Testis (tissue), 3 donors: Measurements from ENCODE around the gene ALOX5. TPM values are rescaled to one million over a fixed set of nuclear protein-coding genes. Genes with fewer than 3 reads are reported as not detected.

Experiments used
- DNase-seq: peaks from one replicate; pipeline ENCODE4 v3.0.0-alpha.2; 2019
- H3K27ac ChIP-seq, 2 donors: fragments of 200-600 bp; sonication (generic); one replicate each; pipeline ENCODE4 v1.5.1; 2019
- H3K27me3 ChIP-seq: fragments of 200-600 bp; sonication (generic); one replicate; pipeline ENCODE4 v1.5.1; 2019
- H3K36me3 ChIP-seq: fragments of 200-600 bp; sonication (generic); one replicate; pipeline ENCODE4 v1.5.1; 2017; ENCODE audit warnings: low read depth; ENCODE audit errors: missing control alignments
- H3K4me1 ChIP-seq: fragments of 200-600 bp; sonication (generic); one replicate; pipeline ENCODE4 v1.5.1; 2019
- H3K4me3 ChIP-seq, 2 donors: fragments of 200-600 bp; sonication (generic); one replicate each; pipeline ENCODE4 v1.5.1; 2017 to 2019
- H3K9me3 ChIP-seq: fragments of 200-600 bp; sonication (generic); one replicate; pipeline ENCODE4 v1.5.1; 2017
- POLR2A ChIP-seq: fragments of 450-650 bp; IDR thresholded peaks from one replicate; pipeline ENCODE4 v1.6.1; 2017; ENCODE audit warnings: antibody characterized with exemption, mild to moderate bottlenecking, moderate library complexity
- WGBS, 2 donors: methylation state at CpG; one replicate each; pipeline ENCODE4 v1.1.5; 2018; 5-methylcytosine and 5-hydroxymethylcytosine counted together
- intact Hi-C: fragments of 100-400 bp; cut with DNase I; formaldehyde crosslinking; loops from one replicate; pipeline ENCODE4 v1.15.1; 2023; ENCODE audit warnings: low total_unique reads
- polyA plus RNA-seq: library from polyadenylated mRNA; stranded (reverse); fragments of 350-450 nt; fragmentation: Illumina TruSeq; extraction: RNeasy Lipid Tissue Mini Kit (QIAGEN cat#74804); gene quantifications from one replicate; pipeline ENCODE4 v1.2.3, GENCODE V29; 2014; ENCODE audit warnings: low read depth, low replicate concordance; ENCODE audit not compliant: insufficient read depth
- total RNA-seq, 2 donors: library from RNA; depleted of rRNA; stranded (reverse); fragments of >200 nt; gene quantifications; one replicate each; pipeline ENCODE4 v1.2.3, GENCODE V29; 2016
- TF ChIP-seq, protein P1 (sequence below), 3 experiments: fragments of 450-650 bp in 2 of 3; fragments of 200-600 bp in 1 of 3; sonication (generic) in 1 of 3; IDR thresholded peaks; one replicate each; pipeline ENCODE4 v1.5.1; 2016 to 2019; ENCODE audit warnings: antibody characterized with exemption in 3 of 3, mild to moderate bottlenecking in 2 of 3, moderate library complexity in 1 of 3

Gene ALOX5
- total and polyA plus RNA-seq, 3 donors from 2014 or later = 11.4 to 18.5 (median 13.7) TPM

DNA sequence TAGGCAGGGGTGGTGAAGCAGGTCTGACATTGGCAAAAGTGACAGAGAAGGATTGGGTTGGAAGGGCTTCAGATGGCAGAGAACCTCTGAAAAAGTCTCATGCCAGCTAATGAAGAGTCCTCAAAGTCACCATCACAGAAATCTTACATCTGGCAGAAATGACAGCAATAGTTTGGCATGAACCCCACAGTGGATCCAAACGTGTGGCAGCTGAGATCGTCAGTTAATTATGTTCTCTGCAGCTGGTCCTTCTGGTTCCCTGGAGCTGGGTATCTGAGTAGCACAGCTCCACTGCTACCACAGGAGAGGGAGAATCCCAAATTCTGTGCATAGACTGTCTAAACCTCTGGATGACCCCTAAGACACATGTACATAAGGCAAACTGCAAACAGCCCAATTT is 73.4 kb downstream of the ALOX5 start:
- intact Hi-C loops = no loop called here
- H3K4me3 ChIP-seq = no peak overlapping the region
- no peaks in the 10 kb centered on the region for H3K27me3 ChIP-seq
- H3K27ac ChIP-seq = no peak overlapping the region
- H3K9me3 ChIP-seq = no peaks in the 10 kb centered on the region
- H3K36me3 ChIP-seq = no peaks in the 10 kb centered on the region
- DNase-seq = no peak
- H3K4me1 ChIP-seq = no peaks in the 10 kb centered on the region
- no peak for TF ChIP-seq POLR2A
- TF ChIP-seq, protein P1, sequence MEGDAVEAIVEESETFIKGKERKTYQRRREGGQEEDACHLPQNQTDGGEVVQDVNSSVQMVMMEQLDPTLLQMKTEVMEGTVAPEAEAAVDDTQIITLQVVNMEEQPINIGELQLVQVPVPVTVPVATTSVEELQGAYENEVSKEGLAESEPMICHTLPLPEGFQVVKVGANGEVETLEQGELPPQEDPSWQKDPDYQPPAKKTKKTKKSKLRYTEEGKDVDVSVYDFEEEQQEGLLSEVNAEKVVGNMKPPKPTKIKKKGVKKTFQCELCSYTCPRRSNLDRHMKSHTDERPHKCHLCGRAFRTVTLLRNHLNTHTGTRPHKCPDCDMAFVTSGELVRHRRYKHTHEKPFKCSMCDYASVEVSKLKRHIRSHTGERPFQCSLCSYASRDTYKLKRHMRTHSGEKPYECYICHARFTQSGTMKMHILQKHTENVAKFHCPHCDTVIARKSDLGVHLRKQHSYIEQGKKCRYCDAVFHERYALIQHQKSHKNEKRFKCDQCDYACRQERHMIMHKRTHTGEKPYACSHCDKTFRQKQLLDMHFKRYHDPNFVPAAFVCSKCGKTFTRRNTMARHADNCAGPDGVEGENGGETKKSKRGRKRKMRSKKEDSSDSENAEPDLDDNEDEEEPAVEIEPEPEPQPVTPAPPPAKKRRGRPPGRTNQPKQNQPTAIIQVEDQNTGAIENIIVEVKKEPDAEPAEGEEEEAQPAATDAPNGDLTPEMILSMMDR (IDR thresholded peaks at IDR 0.05) = no peak
- 57 to 71% methylated on average over 2 of the region's 2 CpGs for WGBS, 2 donors

DNA sequence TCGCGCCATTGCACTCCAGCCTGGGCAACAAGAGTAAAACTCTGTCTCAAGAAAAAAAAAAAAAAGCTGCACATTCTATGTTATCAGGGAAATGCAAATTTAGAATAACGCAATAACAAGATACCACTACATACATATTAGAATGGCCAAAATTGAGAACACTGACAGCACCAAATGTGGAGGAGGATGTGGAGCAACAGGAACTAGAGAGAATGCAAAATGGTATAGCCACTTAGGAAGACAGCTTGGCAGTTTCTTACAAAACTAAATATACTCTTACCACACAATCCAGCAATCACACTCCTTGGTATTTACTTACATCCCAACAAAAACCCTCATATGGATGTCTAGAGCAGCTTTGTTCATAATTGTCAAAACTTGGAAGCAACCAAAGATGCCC is 76.8 kb downstream of the ALOX5 start:
- Histone ChIP-seq H3K4me1 (peaks cover 3% of the 10 kb centered on the region), H3K27me3 (no peaks in the 10 kb centered on the region), H3K27ac (no peak overlapping the region), H3K4me3 (no peak overlapping the region), H3K36me3 (no peaks in the 10 kb centered on the region), H3K9me3 (no peaks in the 10 kb centered on the region)
- intact Hi-C loops = no loop called here
- 94 to 97% methylated on average over 3 of the region's 3 CpGs for WGBS, 2 donors
- no peak for TF ChIP-seq POLR2A
- TF ChIP-seq, protein P1 (IDR thresholded peaks at IDR 0.05) = no peak
- no peak for DNase-seq

DNA sequence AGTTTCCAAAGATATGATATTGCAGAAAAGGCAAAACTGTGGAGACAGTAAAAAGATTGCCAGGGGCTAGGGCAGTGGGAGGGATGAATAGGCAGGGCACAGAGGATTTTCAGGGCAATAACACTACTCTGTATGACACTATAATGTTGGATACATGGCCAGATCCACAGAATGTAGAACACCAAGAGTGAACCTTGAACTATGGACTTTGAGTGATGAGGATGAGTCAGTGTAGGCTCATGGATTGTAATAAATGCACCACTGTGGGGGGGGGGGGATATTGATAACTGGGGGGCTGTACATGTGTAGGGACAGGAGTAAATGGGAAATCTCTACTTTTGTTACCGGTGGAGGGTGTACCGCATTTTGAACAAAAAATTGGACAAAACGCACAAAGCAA is 77.4 kb downstream of the ALOX5 start:
- Histone ChIP-seq H3K27ac (no peak overlapping the region), H3K4me3 (no peak overlapping the region), H3K27me3 (no peaks in the 10 kb centered on the region), H3K9me3 (no peaks in the 10 kb centered on the region), H3K4me1 (peaks cover 3% of the 10 kb centered on the region), H3K36me3 (no peaks in the 10 kb centered on the region)
- WGBS, 2 donors = 96 to 98% methylated on average over 3 of the region's 3 CpGs
- intact Hi-C loops = no loop called here
- TF ChIP-seq, protein P1 (IDR thresholded peaks at IDR 0.05) = no peak
- no peak for TF ChIP-seq POLR2A
- DNase-seq = no peak

DNA sequence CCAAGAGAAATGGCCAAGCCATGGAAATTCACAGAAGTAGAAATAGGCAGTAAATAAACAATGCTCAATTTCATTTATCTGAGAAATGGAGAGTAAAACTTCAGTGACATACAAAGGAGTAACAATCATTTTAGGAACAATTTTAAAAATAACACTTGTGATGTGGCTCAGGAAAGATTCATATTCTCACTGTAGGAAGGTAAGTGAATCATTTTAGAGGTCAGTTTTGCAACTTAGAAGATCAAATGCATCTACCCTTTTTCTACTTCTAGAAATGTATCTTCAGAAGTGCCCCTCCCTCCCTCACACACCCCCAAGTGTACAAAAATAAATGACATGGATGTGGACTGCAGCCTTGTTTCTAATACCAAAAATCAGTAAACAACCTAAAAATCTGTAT is 78.3 kb downstream of the ALOX5 start:
- DNase-seq = no peak
- TF ChIP-seq POLR2A = no peak
- TF ChIP-seq, protein P1 (IDR thresholded peaks at IDR 0.05) = no peak
- Histone ChIP-seq H3K4me3 (no peak overlapping the region), H3K27ac (no peak overlapping the region), H3K4me1 (peaks cover 3% of the 10 kb centered on the region), H3K27me3 (no peaks in the 10 kb centered on the region), H3K36me3 (no peaks in the 10 kb centered on the region), H3K9me3 (no peaks in the 10 kb centered on the region)
- intact Hi-C loops = no loop called here

DNA sequence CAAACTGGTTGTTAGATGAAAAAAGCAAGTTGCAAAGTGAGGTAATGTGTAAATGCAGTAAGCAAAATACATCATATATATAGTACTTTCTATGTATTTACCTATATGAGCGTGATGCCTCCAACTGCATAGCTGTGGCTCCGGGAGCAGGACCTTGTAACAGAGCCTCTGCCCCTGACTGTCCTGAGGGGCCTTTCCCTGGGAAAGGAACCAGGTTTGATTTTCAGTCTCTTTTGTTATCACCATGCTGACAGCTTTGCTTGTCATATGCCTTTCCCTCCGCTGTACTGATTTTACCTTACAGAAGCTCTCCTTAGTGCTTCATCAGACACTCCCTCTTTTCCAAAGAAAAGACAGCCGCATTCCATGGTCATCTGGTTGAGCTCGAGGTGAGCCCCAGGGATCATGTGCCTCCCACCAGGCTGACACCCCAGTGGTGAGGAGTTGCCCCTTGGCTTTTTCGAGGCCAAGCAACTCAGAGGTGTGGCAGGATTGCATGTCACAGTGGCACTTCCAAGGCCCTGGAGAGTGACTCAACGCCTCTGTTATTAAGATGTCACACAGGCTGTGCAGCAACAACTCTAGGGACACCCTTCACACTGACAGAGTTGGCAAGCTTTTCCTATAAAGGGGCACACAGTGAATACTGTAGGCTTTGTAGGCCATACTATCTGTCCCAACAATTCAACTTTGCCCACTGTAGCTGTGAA is 78.9 kb downstream of the ALOX5 start:
- Histone ChIP-seq H3K36me3 (no peaks in the 10 kb centered on the region), H3K27ac (no peak overlapping the region), H3K4me1 (peaks cover 3% of the 10 kb centered on the region), H3K4me3 (no peak overlapping the region), H3K9me3 (no peaks in the 10 kb centered on the region), H3K27me3 (no peaks in the 10 kb centered on the region)
- 75 to 81% methylated on average over 7 of the region's 7 CpGs for WGBS, 2 donors
- intact Hi-C loops = no loop called here
- DNase-seq = no peak
- TF ChIP-seq, protein P1 (IDR thresholded peaks at IDR 0.05) = no peak
- TF ChIP-seq POLR2A = no peak
